GM12801 (cell line): ENCODE data around the gene FAM83C.

ENCODE experiments used
- CTCF ChIP-seq: IDR thresholded peaks from one replicate; pipeline ENCODE4 v1.5.1; 2011; ENCODE audit warnings: control low read depth; ENCODE audit not compliant: insufficient read length; ENCODE audit errors: extremely low read depth

The FAM83C gene

GRCh38 chr20:35235881-35236280, 56.3 kb downstream of the FAM83C start:
- no peak for TF ChIP-seq CTCF
